Lower leg skin (tissue), 4 donors: Measurements from ENCODE around the gene ASIC2. TPM values are rescaled to one million over a fixed set of nuclear protein-coding genes. Genes with fewer than 3 reads are reported as not detected.

Experiments
- DNase-seq, 2 donors: peaks; one replicate each; pipeline ENCODE4 v3.0.0-alpha.2; 2019; ENCODE audit warnings: low spot score in 2 of 2
- H3K4me3 ChIP-seq: fragments of 200-600 bp; sonication (generic); 2 replicates; pipeline ENCODE4 v1.5.1; 2017; ENCODE audit warnings: mild to moderate bottlenecking, low read depth; ENCODE audit not compliant: poor library complexity, severe bottlenecking
- POLR2A ChIP-seq, 2 donors: fragments of 450-650 bp; IDR thresholded peaks; one replicate each; pipeline ENCODE4 v1.6.1; 2016 to 2017; ENCODE audit warnings: antibody characterized with exemption in 2 of 2, mild to moderate bottlenecking in 1 of 2, moderate library complexity in 1 of 2
- WGBS, 2 donors: methylation state at CpG; one replicate each; pipeline ENCODE4 v1.1.5; 2018; 5-methylcytosine and 5-hydroxymethylcytosine counted together
- intact Hi-C: fragments of 100-400 bp; cut with DNase I; formaldehyde crosslinking; loops from one replicate; pipeline ENCODE4 v1.15.0; 2023; ENCODE audit warnings: low total_unique reads
- total RNA-seq, 4 donors: library from RNA; depleted of rRNA; stranded (reverse); fragments of >200 nt; gene quantifications; one replicate each; pipeline ENCODE4 v1.1.0, GENCODE V29; 2016
- TF ChIP-seq, protein P1 (sequence below), 3 donors: fragments of 450-650 bp; IDR thresholded peaks; one replicate each; pipeline ENCODE4 v1.5.1; 2016; ENCODE audit warnings: antibody characterized with exemption in 3 of 3, mild to moderate bottlenecking in 3 of 3, moderate library complexity in 2 of 3

Gene ASIC2
- total RNA-seq, 4 donors from 2014 or later = 0.21 TPM; not detected in 3

DNA sequence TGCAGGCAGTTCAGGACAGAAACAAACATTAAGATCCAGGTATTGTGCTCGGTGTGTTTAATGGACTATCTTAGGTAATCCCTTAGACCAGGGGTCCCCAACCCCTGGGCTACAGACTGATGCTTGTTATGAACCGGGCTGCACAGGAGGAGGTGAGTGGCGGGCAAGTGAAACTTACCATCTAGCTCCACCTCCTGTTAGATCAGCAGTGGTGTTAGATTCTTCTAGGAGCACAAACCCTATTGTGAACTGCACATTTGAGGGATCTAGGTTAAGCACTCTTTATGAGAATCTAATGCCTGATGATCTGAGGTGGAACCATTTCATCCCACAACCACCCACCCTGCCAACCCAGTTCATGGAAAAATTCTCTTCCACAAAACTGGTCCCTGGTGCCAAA is 37.8 kb upstream of the ASIC2 start:
- intact Hi-C loops = no loop called here
- 70 to 76% methylated on average over 3 of the region's 3 CpGs for WGBS, 2 donors
- no peak for DNase-seq
- TF ChIP-seq POLR2A (IDR thresholded peaks at IDR 0.05) = no peak
- TF ChIP-seq, protein P1, sequence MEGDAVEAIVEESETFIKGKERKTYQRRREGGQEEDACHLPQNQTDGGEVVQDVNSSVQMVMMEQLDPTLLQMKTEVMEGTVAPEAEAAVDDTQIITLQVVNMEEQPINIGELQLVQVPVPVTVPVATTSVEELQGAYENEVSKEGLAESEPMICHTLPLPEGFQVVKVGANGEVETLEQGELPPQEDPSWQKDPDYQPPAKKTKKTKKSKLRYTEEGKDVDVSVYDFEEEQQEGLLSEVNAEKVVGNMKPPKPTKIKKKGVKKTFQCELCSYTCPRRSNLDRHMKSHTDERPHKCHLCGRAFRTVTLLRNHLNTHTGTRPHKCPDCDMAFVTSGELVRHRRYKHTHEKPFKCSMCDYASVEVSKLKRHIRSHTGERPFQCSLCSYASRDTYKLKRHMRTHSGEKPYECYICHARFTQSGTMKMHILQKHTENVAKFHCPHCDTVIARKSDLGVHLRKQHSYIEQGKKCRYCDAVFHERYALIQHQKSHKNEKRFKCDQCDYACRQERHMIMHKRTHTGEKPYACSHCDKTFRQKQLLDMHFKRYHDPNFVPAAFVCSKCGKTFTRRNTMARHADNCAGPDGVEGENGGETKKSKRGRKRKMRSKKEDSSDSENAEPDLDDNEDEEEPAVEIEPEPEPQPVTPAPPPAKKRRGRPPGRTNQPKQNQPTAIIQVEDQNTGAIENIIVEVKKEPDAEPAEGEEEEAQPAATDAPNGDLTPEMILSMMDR (IDR thresholded peaks at IDR 0.05) = no peak
- H3K4me3 ChIP-seq = no peak overlapping the region

DNA sequence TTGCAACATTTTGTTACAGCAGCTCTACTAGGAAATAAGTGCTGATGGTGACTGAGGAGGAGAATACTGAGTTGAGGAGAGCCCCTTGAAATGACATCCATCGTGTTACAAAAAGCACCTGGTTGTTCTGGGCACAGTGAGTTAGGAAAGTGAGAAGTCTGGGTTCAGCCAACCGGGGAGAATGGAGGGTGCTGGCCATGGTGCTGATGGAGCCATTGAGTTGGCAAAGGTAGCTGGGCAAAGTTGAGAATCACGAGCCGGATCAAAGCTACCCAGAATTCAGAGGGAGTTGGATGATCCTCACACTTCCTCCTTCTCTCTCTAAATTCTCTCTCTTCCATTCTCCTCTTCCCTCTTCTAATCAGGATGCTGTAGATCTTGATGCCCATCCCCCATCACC is 35.0 kb upstream of the ASIC2 start:
- no peak overlapping the region for H3K4me3 ChIP-seq
- no peak for TF ChIP-seq POLR2A (IDR thresholded peaks at IDR 0.05)
- TF ChIP-seq, protein P1 (IDR thresholded peaks at IDR 0.05) = no peak
- no peak for DNase-seq
- 19 to 27% methylated on average over 4 of the region's 4 CpGs for WGBS, 2 donors
- intact Hi-C loops = no loop called here

DNA sequence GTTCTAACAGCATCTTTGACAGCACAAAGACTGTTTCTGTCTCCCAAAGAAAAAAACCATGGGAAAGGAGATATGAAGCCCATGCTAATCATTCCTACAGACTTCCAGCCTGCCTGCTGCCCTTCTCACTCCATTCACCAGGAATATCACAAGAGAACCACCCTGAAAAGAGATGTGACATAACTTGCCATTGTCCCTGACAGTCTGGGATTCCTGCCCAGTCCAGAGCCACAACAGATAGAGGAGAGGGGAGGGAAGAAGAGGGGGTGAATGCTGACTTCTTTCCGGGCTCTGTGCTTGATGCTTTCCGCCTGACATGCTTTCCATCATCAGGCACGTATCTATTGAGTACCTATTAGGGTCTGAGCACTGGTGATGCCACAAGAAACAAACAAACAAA is 31.6 kb upstream of the ASIC2 start:
- no peak for DNase-seq
- intact Hi-C loops = no loop called here
- WGBS, 2 donors = 76 to 77% methylated on average over 3 of the region's 3 CpGs
- H3K4me3 ChIP-seq = no peak overlapping the region
- TF ChIP-seq, protein P1 (IDR thresholded peaks at IDR 0.05) = no peak
- no peak for TF ChIP-seq POLR2A (IDR thresholded peaks at IDR 0.05)

DNA sequence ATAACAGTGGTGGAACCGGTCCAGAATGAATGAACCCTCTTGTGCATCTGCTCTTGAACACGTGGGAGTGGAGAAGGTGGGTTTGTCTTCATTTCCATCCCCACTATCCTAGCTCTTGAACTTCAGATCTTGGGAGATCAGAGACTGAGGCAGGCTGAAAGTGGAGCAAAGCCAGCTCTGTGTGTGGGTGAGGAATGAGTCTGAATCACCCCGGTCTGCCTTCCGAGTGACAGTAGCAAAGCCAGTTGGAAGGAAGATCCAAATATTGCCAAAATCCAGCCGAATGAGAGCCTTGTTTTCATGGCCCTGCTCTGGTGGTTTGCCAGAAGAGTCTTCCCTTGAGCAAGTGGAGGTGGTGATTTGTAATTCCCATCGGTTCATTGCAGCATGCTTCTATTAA is 29.0 kb upstream of the ASIC2 start:
- H3K4me3 ChIP-seq = no peak overlapping the region
- intact Hi-C loops = no loop called here
- TF ChIP-seq POLR2A (IDR thresholded peaks at IDR 0.05) = no peak
- TF ChIP-seq, protein P1 (IDR thresholded peaks at IDR 0.05) = no peak
- WGBS, 2 donors = 34 to 45% methylated on average over 6 of the region's 6 CpGs
- DNase-seq = no peak

DNA sequence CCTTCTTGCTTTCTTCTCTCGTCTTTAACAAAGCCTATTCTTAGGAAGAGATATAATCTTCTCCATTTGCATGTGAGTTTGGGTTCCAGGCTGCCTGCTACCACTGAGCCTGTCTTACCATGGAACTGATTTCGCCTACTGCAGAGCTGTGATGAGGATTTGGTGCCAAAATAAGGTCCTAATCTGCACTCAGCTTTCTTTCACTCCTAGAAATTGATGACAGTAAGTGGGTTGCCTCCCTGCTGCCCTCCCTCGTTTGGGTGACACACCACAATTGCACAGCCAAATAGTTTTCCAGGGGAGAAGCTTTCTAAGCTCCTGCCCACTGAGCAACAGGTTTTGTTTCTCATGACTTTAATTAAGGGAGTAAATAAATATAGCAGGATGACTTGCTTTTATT is 25.1 kb upstream of the ASIC2 start:
- TF ChIP-seq, protein P1 (IDR thresholded peaks at IDR 0.05) = no peak
- TF ChIP-seq POLR2A (IDR thresholded peaks at IDR 0.05) = no peak
- WGBS, 2 donors = 34 to 38% methylated on average over 3 of the region's 3 CpGs
- DNase-seq = no peak
- no peak overlapping the region for H3K4me3 ChIP-seq
- intact Hi-C loops = no loop called here

DNA sequence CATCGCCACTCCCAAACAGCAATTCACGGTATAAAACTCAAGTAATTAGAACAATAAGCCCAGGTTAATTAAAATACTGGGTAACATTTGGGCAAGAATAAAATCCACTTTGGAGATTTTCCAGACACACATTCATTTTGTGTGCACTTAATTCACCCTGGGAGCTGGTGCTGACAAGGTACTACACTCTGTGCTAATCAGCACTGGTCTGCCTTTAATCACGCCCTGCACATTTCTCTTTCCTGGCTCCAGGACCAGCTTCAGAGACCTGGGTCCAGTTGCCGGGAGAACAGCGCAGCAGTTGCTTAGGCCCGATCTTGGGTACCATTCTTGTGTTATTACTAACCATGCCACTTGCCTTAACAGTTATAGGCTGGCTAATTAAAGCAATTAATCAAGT is 23.7 kb upstream of the ASIC2 start:
- DNase-seq = no peak
- intact Hi-C loops = no loop called here
- no peak overlapping the region for H3K4me3 ChIP-seq
- TF ChIP-seq, protein P1 (IDR thresholded peaks at IDR 0.05) = no peak
- no peak for TF ChIP-seq POLR2A (IDR thresholded peaks at IDR 0.05)
- WGBS, 2 donors = 83 to 84% methylated on average over 6 of the region's 6 CpGs
